PFSK-1 (cell line): ENCODE measurements around the gene IL1RAPL2.

Source experiments
- FOXP2 ChIP-seq: optimal IDR thresholded peaks from 2 replicates; pipeline ENCODE3; 2011; ENCODE audit warnings: borderline replicate concordance, control low read depth, inconsistent platforms; ENCODE audit not compliant: insufficient read depth; ENCODE audit errors: extremely low read length, extremely low read depth
- POLR2AphosphoS5 ChIP-seq: IDR thresholded peaks from 2 replicates; pipeline ENCODE4 v1.6.1; 2012; ENCODE audit warnings: low read depth, mild to moderate bottlenecking, control low read depth, low read length, moderate library complexity
- TAF1 ChIP-seq: IDR thresholded peaks from 2 replicates; pipeline ENCODE4 v1.6.1; 2012; ENCODE audit warnings: low read length, control low read depth, borderline replicate concordance; ENCODE audit not compliant: insufficient read depth
- TF ChIP-seq, protein P1 (sequence below), 2 experiments: IDR thresholded peaks; 2 replicates each; pipeline versions ENCODE4 v1.6.1 to v1.8.0; 2011 to 2012; ENCODE audit warnings: low read depth in 2 of 2, low read length in 2 of 2, control low read depth in 1 of 2, inconsistent platforms in 1 of 2, mild to moderate bottlenecking in 1 of 2, moderate library complexity in 1 of 2; ENCODE audit not compliant: insufficient read depth in 1 of 2

DNA sequence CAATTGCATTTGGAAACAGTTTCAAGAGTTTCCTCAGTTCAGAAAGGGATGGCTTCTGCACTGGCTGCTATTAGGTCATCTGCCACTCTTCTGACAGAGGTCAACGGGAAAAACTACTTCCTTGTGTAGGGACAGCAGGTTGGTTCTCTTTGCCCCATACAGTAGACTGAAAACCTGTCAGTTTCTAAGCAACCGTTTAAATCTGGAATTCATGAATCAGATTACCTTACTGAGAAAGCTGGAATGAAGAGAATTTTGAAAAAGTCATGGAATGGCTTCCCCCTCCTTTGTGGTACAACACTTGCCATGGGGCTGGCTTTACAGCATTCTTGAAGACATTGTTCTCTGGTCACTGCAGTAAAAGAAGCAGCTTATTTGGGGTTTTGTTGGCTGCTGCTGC lies 240.3 kb downstream of the IL1RAPL2 start:
- TF ChIP-seq TAF1 (no peak), POLR2AphosphoS5 (no peak), FOXP2 (no peak)
- TF ChIP-seq, protein P1, sequence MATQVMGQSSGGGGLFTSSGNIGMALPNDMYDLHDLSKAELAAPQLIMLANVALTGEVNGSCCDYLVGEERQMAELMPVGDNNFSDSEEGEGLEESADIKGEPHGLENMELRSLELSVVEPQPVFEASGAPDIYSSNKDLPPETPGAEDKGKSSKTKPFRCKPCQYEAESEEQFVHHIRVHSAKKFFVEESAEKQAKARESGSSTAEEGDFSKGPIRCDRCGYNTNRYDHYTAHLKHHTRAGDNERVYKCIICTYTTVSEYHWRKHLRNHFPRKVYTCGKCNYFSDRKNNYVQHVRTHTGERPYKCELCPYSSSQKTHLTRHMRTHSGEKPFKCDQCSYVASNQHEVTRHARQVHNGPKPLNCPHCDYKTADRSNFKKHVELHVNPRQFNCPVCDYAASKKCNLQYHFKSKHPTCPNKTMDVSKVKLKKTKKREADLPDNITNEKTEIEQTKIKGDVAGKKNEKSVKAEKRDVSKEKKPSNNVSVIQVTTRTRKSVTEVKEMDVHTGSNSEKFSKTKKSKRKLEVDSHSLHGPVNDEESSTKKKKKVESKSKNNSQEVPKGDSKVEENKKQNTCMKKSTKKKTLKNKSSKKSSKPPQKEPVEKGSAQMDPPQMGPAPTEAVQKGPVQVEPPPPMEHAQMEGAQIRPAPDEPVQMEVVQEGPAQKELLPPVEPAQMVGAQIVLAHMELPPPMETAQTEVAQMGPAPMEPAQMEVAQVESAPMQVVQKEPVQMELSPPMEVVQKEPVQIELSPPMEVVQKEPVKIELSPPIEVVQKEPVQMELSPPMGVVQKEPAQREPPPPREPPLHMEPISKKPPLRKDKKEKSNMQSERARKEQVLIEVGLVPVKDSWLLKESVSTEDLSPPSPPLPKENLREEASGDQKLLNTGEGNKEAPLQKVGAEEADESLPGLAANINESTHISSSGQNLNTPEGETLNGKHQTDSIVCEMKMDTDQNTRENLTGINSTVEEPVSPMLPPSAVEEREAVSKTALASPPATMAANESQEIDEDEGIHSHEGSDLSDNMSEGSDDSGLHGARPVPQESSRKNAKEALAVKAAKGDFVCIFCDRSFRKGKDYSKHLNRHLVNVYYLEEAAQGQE (IDR thresholded peaks at IDR 0.05; ENCODE audit: insufficient read depth in 1 of 2, low read depth in 2 of 2, low read length in 2 of 2), result no peak
